Esophagus muscularis mucosa (tissue), 3 donors: Measurements from ENCODE around the gene AQP2.

Experiments
- CTCF ChIP-seq, 3 experiments: fragments of 200-600 bp in 2 of 3; fragments of 450-650 bp in 1 of 3; sonication (generic) in 2 of 3; IDR thresholded peaks; one replicate each; pipeline ENCODE4 v1.5.1; 2017 to 2019; ENCODE audit warnings: antibody characterized with exemption in 3 of 3, mild to moderate bottlenecking in 2 of 3, moderate library complexity in 1 of 3
- POLR2A ChIP-seq: fragments of 450-650 bp; IDR thresholded peaks from one replicate; pipeline ENCODE4 v1.6.1; 2017; ENCODE audit warnings: antibody characterized with exemption, moderate library complexity, mild to moderate bottlenecking, low read depth
- POLR2AphosphoS5 ChIP-seq, 2 donors: sonication (generic); formaldehyde crosslinking; IDR thresholded peaks; one replicate each; pipeline ENCODE4 v1.6.1; 2017; ENCODE audit warnings: antibody characterized with exemption in 2 of 2

- TF ChIP-seq POLR2AphosphoS5 (IDR thresholded peaks at IDR 0.05) (no peak), POLR2A (no peak), CTCF (IDR thresholded peaks at IDR 0.05) (no peak)
These were observed 34.2 kb upstream of the AQP2 start for GRCh38 chr12:49916129-49916919.
